ENCODE data around the gene RTN4.
"Not testable (repeated sequence)": the region's sequence is repeated elsewhere in the genome, so short reads cannot be mapped to it uniquely, and the experiment has no call there.

RTN4 gene

GRCh38 chr2:55092439-55092838, 42.2 kb upstream of the RTN4 start:
- no peak overlapping the region for H3K4me3 ChIP-seq (ENCODE audit: low read depth, low read length)
- no peak for TF ChIP-seq CTCF (IDR thresholded peaks at IDR 0.05; ENCODE audit: low read depth, low read length)

- not testable (repeated sequence) for H3K4me3 ChIP-seq (ENCODE audit: low read depth, low read length)
Observed at GRCh38 chr2:55091681-55092080, 41.4 kb upstream of the RTN4 start.

- no peak overlapping the region for H3K4me3 ChIP-seq (ENCODE audit: low read depth, low read length)
- no peak for TF ChIP-seq CTCF (IDR thresholded peaks at IDR 0.05; ENCODE audit: low read depth, low read length)
Observed at GRCh38 chr2:55090702-55091101, 40.5 kb upstream of the RTN4 start.

- H3K4me3 ChIP-seq (ENCODE audit: low read depth, low read length): no peak overlapping the region
- no peak for TF ChIP-seq CTCF (IDR thresholded peaks at IDR 0.05; ENCODE audit: low read depth, low read length)
Observed at GRCh38 chr2:55089726-55090125, 39.5 kb upstream of the RTN4 start.

GRCh38 chr2:55088400-55088799, 38.1 kb upstream of the RTN4 start:
- no peak for TF ChIP-seq CTCF (IDR thresholded peaks at IDR 0.05; ENCODE audit: low read depth, low read length)
- no peak overlapping the region for H3K4me3 ChIP-seq (ENCODE audit: low read depth, low read length)

GRCh38 chr2:55087936-55088335, 37.7 kb upstream of the RTN4 start:
- no peak for TF ChIP-seq CTCF (IDR thresholded peaks at IDR 0.05; ENCODE audit: low read depth, low read length)
- H3K4me3 ChIP-seq (ENCODE audit: low read depth, low read length): no peak overlapping the region

GRCh38 chr2:55087501-55087900, 37.2 kb upstream of the RTN4 start:
- no peak for TF ChIP-seq CTCF (IDR thresholded peaks at IDR 0.05; ENCODE audit: low read depth, low read length)
- no peak overlapping the region for H3K4me3 ChIP-seq (ENCODE audit: low read depth, low read length)

Data from WI38 (cell line).